GM21619 (cell line): ENCODE results near the gene TXNDC5.
A peak's percentile ranks its signal among the peaks of the same experiment; 100 is the strongest.
"Not testable (repeated sequence)": the region's sequence is repeated elsewhere in the genome, so short reads cannot be mapped to it uniquely, and the experiment has no call there.

Source experiments
- ATAC-seq: cut with Tn5 transposase; IDR thresholded peaks from one replicate; pipeline ENCODE4 v1.9.1; 2021; ENCODE audit not compliant: unreplicated experiment

TXNDC5 gene

DNA sequence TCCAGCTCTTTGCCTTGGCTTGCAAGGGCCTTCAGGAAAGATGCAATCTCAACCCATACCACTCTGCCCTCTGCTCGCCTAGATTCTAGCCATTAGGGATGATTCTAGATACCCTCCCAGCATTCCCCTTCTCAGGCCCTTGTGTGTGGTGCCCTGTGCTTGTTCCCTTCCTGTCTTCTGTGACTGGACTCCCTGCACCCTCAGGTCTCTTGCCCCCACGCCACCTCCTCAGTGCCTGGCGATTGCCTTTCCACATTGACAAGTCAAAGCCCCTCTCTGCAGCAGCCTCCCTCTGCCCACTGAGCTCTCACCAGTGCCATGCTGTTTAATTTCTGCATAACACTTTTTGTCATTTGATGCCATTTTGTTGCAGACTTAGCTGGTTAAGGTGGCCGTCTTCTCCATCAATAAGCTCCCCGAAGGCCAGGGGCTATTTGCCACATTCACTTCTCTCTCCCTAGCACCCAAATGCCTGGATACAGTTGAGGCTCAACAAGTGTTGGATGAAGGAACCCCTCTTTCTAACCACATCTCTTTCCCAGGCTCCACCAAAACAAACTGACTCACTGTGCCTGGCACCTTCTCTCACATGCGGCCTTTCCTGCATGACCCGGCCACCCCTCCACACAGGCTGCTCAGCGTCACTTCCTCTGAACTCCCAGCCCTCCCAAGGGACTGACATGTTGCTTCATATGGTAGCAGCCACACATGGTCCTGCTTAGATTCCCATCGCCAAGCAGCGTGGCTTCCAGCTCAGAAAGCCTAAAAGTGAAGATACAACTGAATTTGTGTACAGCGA lies 4.6 kb upstream of the TXNDC5 start:
- ATAC-seq = peak; percentile 22

DNA sequence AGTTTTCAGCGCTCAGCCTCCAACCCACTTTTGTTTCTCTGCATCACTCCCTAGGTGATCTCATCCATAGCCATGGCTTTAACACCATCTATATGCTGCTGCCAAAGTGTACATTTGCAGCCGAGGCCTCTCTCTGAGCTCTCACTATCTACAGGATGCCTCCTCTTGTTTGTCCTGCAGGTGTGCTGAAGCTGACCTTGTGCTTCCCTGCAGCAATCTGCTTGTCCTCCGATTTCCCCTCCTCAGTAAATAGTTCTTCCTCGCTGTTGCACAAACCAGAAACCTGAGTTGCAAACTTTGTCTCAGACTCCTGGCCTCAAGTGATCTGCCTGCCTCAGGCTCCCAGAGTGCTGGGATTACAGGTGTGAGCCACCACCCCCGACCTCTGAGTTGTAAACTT lies 3.7 kb upstream of the TXNDC5 start:
- ATAC-seq = no peak

DNA sequence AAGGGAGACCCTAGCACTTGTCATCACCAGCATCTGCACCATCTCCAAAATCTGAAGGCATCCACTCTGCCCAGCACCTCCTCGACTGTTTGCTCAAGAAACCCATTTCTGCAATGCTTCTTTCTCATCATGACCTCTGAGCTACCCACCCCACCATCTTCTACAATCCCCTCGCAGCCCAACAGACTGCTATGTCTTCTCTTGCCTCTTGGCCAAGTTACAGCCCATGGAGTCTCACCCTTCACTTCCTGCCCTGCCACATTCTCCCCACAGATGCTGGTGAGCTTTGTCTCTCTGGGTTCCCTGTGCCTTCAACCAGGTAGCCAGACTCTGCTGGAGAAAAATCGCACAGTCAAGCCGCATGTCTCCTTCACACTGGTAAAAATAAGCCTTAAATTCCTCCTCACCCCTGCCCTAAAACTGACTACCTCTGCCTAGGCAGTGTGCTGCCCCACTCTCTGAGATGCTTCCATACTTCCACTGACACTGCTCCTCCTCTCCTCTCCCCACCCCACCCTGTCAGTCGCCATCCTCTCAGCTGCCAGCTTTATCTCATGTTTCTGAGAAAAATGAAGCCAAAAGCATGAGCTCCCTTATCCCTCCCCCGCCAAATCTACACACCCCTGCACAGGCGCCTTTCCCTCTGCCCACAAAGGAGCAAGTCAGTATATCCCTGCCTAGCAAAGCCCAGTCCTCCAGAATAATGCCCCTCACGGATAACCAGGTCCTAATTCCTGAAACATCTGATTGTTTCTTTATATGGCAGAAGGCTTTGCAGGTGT lies 2.3 kb upstream of the TXNDC5 start:
- ATAC-seq = no peak

DNA sequence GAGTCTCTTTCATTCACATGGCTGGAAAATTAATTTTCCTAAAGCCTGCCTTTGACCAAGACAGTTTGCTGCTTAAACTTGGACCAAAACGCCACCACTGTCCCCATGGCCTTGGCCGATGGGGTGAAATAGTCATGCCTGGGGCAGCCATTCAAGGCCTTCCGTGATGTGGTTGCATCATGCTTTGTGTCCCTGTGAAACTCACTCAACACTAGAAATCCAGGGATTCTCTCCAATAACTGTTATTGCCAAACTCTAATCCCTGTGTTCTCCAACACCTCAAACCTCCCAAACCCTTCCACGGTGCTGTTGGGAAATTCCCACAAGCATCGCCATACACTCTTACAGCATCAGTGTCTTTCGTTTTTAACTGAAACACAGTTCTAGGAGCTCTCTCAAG lies 1.4 kb upstream of the TXNDC5 start:
- ATAC-seq = no peak

DNA sequence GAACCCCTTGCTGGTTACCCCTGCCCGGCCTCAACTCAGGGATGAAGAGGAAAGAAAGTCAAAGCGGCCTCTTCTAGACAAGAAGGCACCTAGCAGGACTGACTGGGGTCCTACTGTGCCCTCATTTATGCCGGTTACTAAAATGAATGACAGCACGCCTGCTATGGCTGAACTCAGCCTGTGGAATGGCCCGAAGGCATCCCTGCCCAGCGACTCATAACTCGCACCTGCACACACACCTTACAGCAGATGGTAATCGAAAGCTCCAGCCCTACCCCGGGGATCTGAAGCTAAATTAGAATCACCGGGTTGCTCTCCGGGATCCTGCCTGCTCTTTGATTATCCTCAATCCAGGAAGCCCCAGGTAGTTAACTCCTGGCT lies 747 bp upstream of the TXNDC5 start:
- ATAC-seq = no peak

DNA sequence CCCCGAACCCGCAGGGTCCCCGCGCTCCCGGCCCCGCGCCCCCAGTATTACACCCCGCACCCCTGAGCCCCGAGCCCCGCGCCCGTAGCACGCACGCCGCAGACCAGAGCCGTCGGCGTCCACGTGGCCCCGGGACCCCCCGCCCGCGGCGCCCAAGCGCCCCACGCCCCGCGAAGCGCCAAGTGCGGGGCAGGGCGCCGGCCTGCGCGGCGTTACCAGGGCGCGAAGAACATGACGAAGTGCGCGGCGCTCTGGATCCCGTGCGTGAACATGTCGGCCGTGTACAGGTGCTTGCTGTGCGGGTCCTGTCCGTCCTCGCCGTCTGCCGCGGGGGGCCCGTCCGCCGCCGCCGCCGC lies 312 bp downstream of the TXNDC5 start:
- ATAC-seq = peak; percentile 16

DNA sequence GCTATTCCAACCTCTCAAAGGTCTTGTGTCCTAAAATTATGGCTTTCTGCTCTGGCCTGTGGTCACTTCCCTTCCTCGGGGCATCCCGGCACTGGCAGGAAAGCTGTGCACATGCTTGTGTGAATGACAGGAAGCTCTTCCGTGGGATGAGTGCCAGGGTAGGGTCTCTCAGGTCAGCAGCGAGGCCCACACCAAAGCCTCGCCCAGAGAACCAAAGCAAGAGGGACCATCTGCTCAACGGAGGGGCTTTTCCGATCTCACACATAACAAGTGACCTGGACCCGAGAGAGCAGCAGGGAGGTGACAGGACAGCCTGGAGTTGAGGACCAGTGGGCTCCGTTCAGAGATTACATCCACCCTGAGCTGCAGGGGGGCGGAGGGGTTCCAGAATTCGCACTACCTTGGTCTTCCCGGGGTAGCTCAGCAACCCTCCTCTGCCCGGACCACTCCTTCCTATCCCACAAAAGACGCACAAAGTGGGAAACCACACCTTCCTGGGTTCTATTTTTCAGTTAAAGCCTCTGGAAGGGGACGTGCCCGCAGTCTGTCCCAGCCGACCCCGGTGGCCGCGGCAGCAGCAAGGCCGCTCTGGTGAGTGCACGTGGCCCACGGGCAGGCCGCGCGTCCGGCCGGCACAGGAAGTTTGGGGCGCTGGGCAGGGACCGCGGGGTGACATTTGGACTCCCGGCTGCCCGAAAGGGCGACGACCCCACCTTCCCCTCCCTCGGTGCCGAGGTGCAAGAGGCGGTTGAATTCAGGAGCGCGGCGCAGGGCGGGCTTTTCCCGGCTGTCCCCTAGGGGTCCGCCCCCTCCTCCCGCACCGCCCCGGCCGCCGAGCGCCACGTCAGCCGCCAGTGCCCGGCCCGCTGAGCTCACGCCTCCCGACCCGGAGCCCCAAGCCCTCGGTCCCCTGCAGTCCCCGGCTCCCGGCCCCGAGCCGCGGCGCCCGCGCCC lies 988 bp downstream of the TXNDC5 start:
- peak; percentile 37 for ATAC-seq

DNA sequence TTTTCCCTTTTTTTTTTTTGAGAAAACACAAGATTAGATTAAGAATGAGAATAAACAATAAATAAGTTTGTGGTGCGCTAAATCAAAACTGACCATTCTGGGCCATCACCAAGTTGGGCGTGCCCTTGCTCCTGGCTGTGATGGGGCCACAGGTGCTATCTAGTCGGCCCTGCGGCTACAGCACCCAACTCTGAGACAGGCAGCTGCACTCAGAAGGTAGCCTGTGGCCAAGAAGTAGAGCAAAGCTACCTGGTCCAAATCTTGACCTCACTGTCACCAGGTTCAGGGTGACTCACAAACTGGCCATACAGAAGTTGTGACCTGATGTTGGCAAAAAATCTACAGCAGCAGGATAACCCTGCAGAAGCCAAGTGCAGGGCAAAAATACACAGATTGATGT lies 3.4 kb downstream of the TXNDC5 start:
- ATAC-seq = no peak

DNA sequence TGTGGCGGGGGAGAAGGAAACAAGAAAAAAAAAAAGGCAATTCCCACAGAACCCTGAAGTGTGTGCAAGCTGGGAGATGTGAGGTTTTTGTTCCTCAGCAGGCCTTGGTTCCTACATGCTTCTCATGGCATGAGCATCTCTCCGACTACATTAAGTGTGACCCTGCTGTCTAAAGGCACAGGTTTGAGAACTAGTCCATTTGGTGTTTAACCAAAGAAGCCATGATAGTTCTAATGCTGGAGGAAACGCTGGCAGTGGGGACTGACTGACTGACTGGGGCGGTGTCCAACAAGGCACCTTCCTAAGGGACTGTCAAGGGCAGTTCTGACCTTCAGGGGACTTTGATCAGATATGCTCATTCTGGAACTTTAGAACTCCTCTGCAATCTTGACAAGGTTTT lies 3.8 kb downstream of the TXNDC5 start:
- ATAC-seq = no peak

DNA sequence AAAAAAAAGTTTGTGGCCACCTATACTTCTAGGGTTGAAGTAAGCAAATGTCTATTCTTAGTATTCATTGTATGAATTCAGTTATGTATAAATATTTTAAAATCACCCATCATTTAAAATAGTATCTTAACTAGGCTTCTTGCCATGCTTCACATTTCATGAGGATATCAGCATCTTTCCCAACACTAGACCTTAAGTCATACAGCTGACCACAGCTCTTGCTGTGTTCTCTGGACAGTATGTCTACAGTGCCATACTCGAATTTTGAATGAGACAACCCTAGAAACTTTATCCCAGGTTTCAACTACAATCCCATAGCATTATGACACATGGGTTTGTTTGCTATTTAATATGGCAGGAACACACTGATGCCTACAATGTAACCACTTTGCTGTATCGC lies 5.2 kb downstream of the TXNDC5 start:
- no peak for ATAC-seq

DNA sequence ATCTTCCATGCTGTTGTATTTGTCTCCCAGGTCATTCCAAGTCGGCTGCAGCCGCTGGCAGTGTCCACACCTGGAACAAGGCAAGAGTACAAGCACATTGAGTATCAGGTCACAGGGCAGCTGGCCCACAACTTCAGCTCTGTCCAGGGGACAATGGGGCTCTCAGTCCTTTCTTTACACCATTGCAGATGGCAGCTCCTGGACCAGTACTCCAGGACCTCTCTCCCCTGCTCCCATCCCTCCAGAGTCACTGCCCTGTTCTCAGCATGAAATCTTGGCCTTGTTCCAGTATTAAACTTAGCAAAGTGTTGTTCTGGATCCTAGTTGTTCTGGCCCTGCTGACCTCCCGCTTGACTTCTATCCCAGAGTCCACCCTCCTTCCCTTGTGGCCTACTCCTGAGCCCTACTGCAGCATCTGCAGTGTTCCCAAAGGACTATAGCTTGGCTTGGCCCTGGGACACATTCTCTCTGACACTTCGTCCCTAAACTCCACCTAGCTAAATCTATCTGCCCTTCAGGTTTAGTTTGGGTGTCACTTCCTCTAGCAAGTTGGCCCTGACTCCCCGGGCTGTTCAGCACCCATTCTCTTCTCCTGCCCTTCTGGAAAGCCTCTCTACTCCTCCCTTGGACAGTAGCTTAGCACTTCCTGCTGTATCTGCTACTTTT lies 5.8 kb downstream of the TXNDC5 start:
- no peak for ATAC-seq

DNA sequence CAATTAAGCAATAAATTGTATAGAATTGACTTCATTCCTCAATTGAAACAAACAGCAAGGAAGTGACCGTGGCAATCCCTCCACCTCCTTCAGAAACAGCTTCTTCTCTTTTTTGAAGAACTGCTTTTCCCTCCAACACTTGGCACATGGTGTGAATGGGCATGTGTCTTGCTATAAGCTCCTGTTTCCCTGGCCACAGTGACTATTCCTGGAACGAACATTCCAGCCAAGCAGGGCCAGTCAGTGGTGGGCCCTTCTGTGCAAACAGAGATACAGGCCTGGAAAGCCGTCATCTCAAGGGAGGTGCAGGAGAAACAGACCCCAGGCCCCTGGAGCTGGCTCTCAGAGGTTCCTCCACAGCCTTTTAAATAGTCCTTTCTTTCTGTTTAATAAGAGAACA lies 6.9 kb downstream of the TXNDC5 start:
- no peak for ATAC-seq

DNA sequence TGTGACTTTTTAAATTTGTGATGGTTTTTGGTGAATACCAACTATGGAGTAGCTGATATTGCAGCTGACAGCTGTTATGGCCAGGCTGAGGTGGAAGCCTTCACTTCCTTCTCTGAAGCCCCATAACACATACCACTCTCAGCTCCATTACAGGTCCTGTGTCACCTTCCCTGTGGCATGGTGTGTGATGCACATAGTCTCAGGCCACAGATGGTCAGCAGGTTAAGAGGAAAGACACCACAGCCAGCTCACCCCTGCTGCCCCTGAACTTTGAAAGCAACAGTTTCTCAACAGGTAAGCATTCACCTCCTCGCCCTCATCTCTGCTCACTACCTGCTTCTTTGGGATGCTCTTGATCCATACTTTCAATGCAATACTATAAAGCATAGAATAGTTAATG lies 7.7 kb downstream of the TXNDC5 start:
- ATAC-seq = no peak

DNA sequence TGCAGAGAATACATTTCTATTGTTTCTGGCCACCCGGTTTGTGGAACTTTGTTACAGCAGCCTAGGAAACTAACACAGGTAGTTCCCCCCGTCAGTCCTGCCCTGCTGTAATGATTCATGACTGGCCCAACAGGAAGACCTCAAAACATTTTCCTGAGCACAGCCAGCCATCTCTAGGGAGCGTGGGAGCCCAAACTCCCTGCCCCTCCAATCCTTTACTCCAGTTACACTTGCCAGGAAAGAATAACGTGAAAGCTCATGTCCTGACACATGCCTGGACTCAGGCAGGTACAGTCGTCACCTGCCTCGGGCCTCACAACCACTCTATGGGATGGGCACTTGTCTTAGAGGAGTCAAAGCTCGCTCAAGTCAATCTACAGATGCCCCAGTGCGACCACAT lies 8.4 kb downstream of the TXNDC5 start:
- no peak for ATAC-seq

DNA sequence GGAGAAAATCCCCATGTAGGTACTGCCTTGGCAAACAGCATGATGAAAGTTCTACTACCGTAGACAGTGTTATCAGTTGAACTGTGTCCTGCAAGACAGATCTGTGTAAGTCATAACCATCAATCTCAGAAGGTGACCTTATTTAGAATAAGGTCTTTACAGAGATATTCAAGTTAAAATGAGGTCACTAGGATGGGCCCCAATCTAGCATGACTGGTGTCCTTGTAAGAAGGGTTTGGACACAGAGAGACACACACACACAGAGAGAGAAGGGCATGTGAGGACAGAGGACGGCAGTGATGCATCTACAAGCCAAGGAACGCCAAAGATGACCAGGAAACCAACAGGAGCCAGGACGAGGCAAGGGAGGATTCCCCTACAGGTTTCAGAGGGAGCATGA lies 8.8 kb downstream of the TXNDC5 start:
- ATAC-seq = no peak

DNA sequence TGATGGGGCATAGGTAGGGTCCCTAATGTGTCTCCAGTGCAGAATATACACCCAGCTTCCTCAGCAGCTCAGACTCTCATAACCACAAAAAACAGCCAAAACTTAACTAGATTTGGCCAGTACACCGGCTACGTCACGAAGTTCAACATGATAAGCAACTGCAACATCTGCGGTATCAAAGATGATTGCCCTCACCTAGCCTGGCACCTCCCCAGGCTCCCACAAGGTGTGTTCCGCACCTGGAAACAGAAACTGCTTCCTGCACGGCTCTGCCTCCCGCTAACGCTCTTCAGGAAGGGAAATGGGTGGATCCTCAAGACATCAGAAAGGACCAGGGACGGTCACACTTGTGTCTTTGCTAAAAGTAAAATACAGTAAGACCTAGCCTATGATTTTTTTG lies 9.5 kb downstream of the TXNDC5 start:
- no peak for ATAC-seq

DNA sequence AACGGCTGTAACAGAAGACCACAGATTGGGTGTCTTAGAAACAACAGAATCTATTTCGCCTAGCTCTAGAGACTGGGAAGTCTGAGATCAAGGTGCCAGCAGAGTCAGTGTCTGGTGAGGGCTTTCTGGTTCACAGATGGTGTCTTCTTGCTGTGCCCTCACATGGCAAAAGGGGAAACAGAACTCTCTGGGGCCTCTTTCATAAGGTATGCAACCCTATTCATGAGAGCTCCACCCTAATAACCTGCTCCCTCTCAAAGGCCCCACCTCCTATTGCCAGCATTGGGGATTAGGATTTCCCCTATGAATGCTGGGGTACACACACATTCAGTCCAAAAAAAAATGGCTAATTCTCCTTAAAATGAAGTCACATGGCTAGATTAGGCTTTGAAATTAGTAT lies 10.0 kb downstream of the TXNDC5 start:
- ATAC-seq = no peak

DNA sequence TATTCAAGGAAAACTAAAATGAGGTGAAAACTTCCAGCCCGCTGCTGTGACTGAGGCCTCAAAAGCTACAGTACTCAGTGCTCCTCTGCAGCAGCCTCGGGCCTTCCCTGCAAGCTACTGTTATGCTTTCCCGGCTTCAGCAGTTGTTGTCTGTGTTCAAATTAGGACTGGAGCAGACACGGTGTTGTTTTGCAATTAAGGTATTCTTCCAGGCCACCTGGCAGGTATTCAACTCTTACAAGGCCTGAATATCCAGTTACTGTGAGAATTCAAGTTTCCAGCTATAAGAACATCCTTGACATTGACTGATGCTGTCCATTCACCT lies 10.7 kb downstream of the TXNDC5 start:
- no peak for ATAC-seq

DNA sequence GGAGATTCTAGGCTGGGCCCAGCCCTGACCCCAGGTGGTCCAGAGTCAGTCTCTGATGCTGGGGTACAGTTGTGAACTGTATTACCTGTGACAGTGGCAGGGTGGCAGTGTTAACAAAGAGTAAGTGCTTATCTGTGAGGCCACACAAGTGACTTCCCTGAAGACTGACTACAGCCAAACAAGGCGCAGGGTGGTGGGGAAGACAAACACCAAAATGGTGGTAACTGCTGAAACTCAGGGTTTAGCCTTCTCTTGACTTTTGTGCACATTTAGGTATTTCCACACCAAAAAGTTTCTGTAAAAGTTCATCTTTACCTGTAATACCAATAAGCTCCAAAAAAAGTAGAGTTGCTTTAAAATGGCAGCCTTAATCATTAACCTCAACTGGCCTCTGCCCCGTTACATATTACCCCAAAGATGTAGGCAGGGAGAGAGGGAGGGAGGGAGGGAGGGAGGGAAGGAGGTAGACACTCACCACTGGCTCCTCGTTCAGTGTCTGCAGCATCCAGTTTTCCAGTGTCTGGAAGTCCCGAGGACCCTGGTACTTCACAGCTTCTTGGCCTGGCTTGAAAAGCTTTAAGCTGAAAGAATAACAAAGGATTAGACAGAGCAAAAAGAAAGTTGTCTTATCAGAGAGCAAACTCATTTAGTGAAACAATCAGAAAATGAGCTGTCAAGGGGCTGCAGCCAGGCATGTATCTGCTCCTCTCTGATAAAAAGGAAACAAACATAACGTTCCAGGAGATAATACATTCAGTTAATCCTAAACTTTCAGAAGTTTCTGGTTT lies 11.3 kb downstream of the TXNDC5 start:
- ATAC-seq = peak; percentile 55

DNA sequence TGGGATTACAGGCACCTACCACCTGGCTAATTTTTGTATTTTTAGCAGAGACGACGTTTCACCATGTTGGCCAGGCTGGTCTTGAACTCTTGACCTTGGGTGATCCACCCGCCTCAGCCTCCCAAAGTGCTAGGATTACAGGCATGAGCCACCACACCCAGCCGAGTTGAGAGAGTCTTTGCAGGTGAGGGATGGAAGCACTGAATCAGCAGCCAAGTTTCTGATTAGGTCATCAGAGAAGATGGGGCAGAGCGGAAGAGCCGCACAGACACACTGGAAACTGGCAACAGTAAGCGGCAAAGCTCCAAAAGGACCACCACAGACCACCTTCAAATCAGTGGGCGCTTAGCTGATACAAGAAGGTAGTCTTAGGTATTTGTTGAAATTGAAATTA lies 12.4 kb downstream of the TXNDC5 start:
- ATAC-seq = not testable (repeated sequence)
